AG09309 (cell line): ENCODE measurements around the gene FBF1.
A peak's percentile ranks its signal among the peaks of the same experiment; 100 is the strongest.

Experiments
- DNase-seq: peaks from one replicate; pipeline ENCODE4 v3.0.0-alpha.2; 2010; ENCODE audit warnings: low read depth
- H3K4me3 ChIP-seq: 2 replicates; pipeline ENCODE4 v1.5.1; 2011; ENCODE audit warnings: mild to moderate bottlenecking, low read depth, low read length, moderate library complexity; ENCODE audit not compliant: control insufficient read depth
- TF ChIP-seq, protein P1 (sequence below): IDR thresholded peaks from 2 replicates; pipeline ENCODE4 v1.5.1; 2011; ENCODE audit warnings: mild to moderate bottlenecking, low read depth, low read length, inconsistent platforms; ENCODE audit not compliant: insufficient read depth, control insufficient read depth; ENCODE audit errors: missing control alignments

FBF1 gene

DNA sequence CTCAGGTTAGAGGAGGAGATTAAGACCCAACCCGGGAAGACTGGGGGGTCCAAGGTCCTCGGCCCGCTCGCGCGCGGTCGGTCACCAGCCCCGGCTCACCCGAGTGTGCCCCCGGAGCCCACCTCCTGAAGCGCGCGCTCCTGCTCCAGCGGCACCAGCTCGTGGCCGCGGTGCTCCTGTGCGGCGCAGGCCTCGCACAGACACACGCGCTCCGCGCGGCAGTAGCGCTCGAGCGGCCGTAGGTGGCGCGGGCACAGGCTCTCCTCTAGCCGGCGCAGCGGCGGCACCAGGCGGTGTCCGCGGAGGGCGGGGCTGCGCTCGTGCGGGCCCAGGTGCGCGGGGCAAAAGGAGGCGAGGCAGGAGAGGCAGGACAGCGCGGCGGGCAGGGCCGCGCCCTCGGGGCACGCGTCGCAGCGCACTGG, 63.1 kb downstream of the FBF1 start:
- TF ChIP-seq, protein P1, sequence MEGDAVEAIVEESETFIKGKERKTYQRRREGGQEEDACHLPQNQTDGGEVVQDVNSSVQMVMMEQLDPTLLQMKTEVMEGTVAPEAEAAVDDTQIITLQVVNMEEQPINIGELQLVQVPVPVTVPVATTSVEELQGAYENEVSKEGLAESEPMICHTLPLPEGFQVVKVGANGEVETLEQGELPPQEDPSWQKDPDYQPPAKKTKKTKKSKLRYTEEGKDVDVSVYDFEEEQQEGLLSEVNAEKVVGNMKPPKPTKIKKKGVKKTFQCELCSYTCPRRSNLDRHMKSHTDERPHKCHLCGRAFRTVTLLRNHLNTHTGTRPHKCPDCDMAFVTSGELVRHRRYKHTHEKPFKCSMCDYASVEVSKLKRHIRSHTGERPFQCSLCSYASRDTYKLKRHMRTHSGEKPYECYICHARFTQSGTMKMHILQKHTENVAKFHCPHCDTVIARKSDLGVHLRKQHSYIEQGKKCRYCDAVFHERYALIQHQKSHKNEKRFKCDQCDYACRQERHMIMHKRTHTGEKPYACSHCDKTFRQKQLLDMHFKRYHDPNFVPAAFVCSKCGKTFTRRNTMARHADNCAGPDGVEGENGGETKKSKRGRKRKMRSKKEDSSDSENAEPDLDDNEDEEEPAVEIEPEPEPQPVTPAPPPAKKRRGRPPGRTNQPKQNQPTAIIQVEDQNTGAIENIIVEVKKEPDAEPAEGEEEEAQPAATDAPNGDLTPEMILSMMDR, result peak; percentile 18
- DNase-seq, result no peak

DNA sequence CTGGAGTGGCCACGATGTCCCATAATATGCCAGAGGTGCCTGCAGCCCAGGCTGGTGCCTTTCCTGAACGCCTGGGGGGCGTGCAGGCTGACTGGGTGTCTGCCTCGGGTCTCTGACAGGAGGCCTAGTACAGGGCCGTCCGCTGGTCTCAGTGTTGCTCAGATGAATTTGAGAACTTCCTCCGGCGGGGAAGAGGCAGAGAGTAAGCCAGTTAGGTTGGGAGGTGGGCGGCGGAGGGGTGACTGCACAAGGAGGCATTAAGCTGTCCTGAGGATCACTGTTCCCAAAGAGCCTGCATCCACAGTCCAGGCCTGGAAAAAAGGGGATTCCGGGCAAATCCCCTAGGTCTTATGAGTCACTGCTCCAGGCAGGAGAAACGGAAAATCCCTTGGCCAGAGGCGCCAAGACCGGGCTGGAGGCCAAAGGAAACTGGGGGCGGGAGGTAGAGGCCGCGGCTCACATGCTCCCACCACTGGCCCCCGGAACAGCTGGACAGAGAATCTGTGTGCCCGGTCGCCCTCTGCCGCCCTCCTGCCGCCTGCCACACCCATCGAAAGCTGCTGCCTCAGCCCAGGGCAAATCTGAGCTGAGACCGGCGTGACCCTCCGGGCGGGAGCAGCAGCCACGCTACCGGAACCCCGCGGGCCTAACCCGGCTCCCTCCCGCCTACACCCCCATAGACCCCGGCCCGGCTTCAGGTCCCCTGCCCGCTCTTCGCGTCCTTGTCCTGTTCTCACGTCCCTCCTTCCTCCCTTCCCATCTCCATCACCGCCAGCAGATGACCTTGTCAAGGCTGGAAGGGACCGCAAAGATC, 63.7 kb downstream of the FBF1 start:
- DNase-seq, result peak; percentile 77

More for the DNA sequence above, 63.1 kb downstream of the FBF1 start:
- peak overlapping the region; percentile 52 for H3K4me3 ChIP-seq

GRCh38 chr17:75876190-75876937, 64.5 kb downstream of the FBF1 start:
- TF ChIP-seq, protein P1, result no peak
- peak overlapping the region; percentile 52 for H3K4me3 ChIP-seq
- DNase-seq, result no peak

More for the DNA sequence above, 63.7 kb downstream of the FBF1 start:
- H3K4me3 ChIP-seq, result peak overlapping the region; percentile 52
- TF ChIP-seq, protein P1, result no peak

DNA sequence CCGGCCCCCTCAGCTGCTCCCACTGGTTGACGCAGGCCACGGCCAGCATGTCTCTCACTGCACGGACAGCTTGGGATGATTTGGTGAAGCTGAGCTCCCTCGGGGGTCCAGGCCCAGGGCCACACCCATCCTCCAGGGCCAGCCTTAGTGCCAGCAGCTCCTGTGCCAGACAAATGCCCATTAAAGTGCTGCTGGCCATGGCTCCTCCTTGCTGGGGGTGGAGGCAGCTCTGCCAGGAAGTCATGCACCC, 65.0 kb downstream of the FBF1 start:
- H3K4me3 ChIP-seq, result no peak overlapping the region
- TF ChIP-seq, protein P1, result no peak
- DNase-seq, result no peak

- no peak overlapping the region for H3K4me3 ChIP-seq
- TF ChIP-seq, protein P1, result no peak
- DNase-seq, result no peak
These were observed 65.5 kb downstream of the FBF1 start for GRCh38 chr17:75875182-75875939.

GRCh38 chr17:75874323-75875181, 66.3 kb downstream of the FBF1 start:
- TF ChIP-seq, protein P1, result no peak
- no peak for DNase-seq

More at GRCh38 chr17:75874323-75875181, 66.3 kb downstream of the FBF1 start:
- no peak overlapping the region for H3K4me3 ChIP-seq
